GM12878 (cell line): Measurements from ENCODE around the gene DNASE2. TPM values are rescaled to one million over a fixed set of nuclear protein-coding genes. Genes with fewer than 3 reads are reported as not detected.
A peak's percentile ranks its signal among the peaks of the same experiment; 100 is the strongest.

Experiments
- ATAC-seq: fragments of 200-7000 bp; cut with Tn5 transposase; 3 replicates; pipeline ENCODE4 v1.9.1; 2020; ENCODE audit warnings: mild to moderate bottlenecking, moderate library complexity
- BruUV-seq: library from RNA; stranded (reverse); fragments of 400-500 nt; replicated peaks from 2 replicates; lab custom pipeline; 2021; lab: Mats Ljungman, UMichigan
- CTCF ChIA-PET: fragments of 300-600 bp; sonication (Branson Sonifier 250); formaldehyde crosslinking; extraction: SDS; loops from one replicate; lab custom pipeline; 2021; ENCODE audit warnings: inconsistent platforms; lab: Yijun Ruan, JAX
- POLR2A ChIA-PET: fragments of 350-600 bp; formaldehyde crosslinking; extraction: SDS; loops from one replicate; lab custom pipeline; 2021; ENCODE audit warnings: inconsistent platforms; lab: Charles Lee
- RAD21 ChIA-PET: fragments of 300-600 bp; sonication (Branson Sonifier 250); formaldehyde crosslinking; loops from one replicate; lab custom pipeline; 2023; ENCODE audit warnings: antibody characterized with exemption; ENCODE audit not compliant: unreplicated experiment; lab: Charles Lee
- SMC1A ChIA-PET: fragments of 300-600 bp; sonication (Branson Sonifier 250); formaldehyde crosslinking; loops from one replicate; lab custom pipeline; 2023; ENCODE audit not compliant: unreplicated experiment, uncharacterized antibody; lab: Charles Lee
- DNase-seq: peaks from one replicate; pipeline ENCODE4 v3.0.0-alpha.2; 2011; ENCODE audit warnings: low read depth, low spot score
- FAIRE-seq: peaks from 3 replicates; lab custom pipeline; 2011; peaks lifted over from hg19 to GRCh38; lab: Jason Lieb, UNC
- H2AFZ ChIP-seq: 2 replicates; pipeline ENCODE4 v1.6.0; 2011; ENCODE audit warnings: low read depth, low read length, control low read depth; ENCODE audit not compliant: control insufficient read depth
- H3K27ac ChIP-seq: 2 replicates; pipeline ENCODE4 v1.5.1; 2011; ENCODE audit warnings: control low read depth; ENCODE audit not compliant: control insufficient read depth, insufficient read depth
- H3K27me3 ChIP-seq, 2 experiments: replicated peaks in 1 of 2; 2 replicates each; pipeline versions ENCODE4 v1.6.0 to v1.6.1; 2011; ENCODE audit warnings: low read length in 1 of 2; ENCODE audit not compliant: control insufficient read depth in 2 of 2, insufficient read depth in 2 of 2
- H3K36me3 ChIP-seq, 2 experiments: 2 replicates each; pipeline ENCODE4 v1.5.1; 2011; ENCODE audit warnings: low read length in 1 of 2; ENCODE audit not compliant: control insufficient read depth in 2 of 2, insufficient read depth in 2 of 2
- H3K4me1 ChIP-seq: 2 replicates; pipeline ENCODE4 v1.6.1; 2011; ENCODE audit warnings: mild to moderate bottlenecking, low read length, moderate library complexity, mixed read lengths; ENCODE audit not compliant: control insufficient read depth, insufficient read depth
- H3K4me2 ChIP-seq: 2 replicates; pipeline ENCODE4 v1.6.0; 2011; ENCODE audit warnings: control low read depth; ENCODE audit not compliant: control insufficient read depth, insufficient read depth
- H3K4me3 ChIP-seq: fragments of 200-600 bp; sonication (generic); 2 replicates; pipeline ENCODE4 v1.5.1; 2016
- H3K79me2 ChIP-seq: 2 replicates; pipeline ENCODE4 v1.6.0; 2011; ENCODE audit warnings: low read length; ENCODE audit not compliant: control insufficient read depth, insufficient read depth
- H3K9ac ChIP-seq: 2 replicates; pipeline ENCODE4 v1.8.0; 2011; ENCODE audit warnings: low read length, control low read depth, mixed read lengths; ENCODE audit not compliant: control insufficient read depth, insufficient read depth
- H3K9me3 ChIP-seq: replicated peaks from 3 replicates; pipeline ENCODE4 v1.5.1; 2011; ENCODE audit warnings: mild to moderate bottlenecking, low read length; ENCODE audit not compliant: control insufficient read depth, insufficient read depth
- H4K20me1 ChIP-seq: 2 replicates; pipeline ENCODE4 v1.6.0; 2011; ENCODE audit not compliant: control insufficient read depth, insufficient read depth
- ATF3 ChIP-seq: IDR thresholded peaks from 2 replicates; pipeline ENCODE4 v1.6.1; 2011; ENCODE audit warnings: low read depth, mild to moderate bottlenecking, low read length, moderate library complexity, borderline replicate concordance; ENCODE audit errors: extremely low read depth
- ATF7 ChIP-seq: fragments of 450-650 bp; IDR thresholded peaks from 2 replicates; pipeline ENCODE4 v1.6.1; 2016; ENCODE audit warnings: low read depth, mild to moderate bottlenecking
- CBFB ChIP-seq: IDR thresholded peaks from 2 replicates; pipeline ENCODE4 v1.6.1; 2016; ENCODE audit warnings: antibody characterized with exemption, low read depth
- CREB1 ChIP-seq: IDR thresholded peaks from 2 replicates; pipeline ENCODE4 v1.6.1; 2012; ENCODE audit warnings: low read depth, mild to moderate bottlenecking, inconsistent platforms
- EGR1 ChIP-seq, 2 experiments: IDR thresholded peaks; 1 replicate in 1 of 2; 2 replicates in 1 of 2; pipeline ENCODE4 v1.6.1; 2011 to 2012; ENCODE audit warnings: low read depth in 2 of 2, low read length in 2 of 2, borderline replicate concordance in 1 of 2, mild to moderate bottlenecking in 1 of 2, moderate library complexity in 1 of 2
- EP300 ChIP-seq, 2 experiments: fragments of 150-350 bp in 1 of 2; IDR thresholded peaks; 2 replicates each; pipeline ENCODE4 v1.6.1; 2011 to 2012; ENCODE audit warnings: low read depth in 2 of 2, low read length in 2 of 2, borderline replicate concordance in 1 of 2, improper control_type of control experiment in 1 of 2, inconsistent platforms in 1 of 2; ENCODE audit not compliant: control insufficient read depth in 1 of 2
- GATAD2B ChIP-seq: fragments of 450-650 bp; conservative IDR thresholded peaks from 2 replicates; pipeline ENCODE4 v1.6.1; 2017; ENCODE audit warnings: low read depth, mild to moderate bottlenecking, moderate library complexity
- KAT2A ChIP-seq: conservative IDR thresholded peaks from 2 replicates; pipeline ENCODE4 v1.6.1; 2011; ENCODE audit warnings: low read depth, low read length; ENCODE audit not compliant: control insufficient read depth
- KDM1A ChIP-seq: fragments of 200-600 bp; sonication (generic); IDR thresholded peaks from 2 replicates; pipeline ENCODE4 v1.6.1; 2016; ENCODE audit warnings: borderline replicate concordance
- MEF2B ChIP-seq: fragments of 450-650 bp; IDR thresholded peaks from 2 replicates; pipeline ENCODE4 v1.6.1; 2018; ENCODE audit warnings: mild to moderate bottlenecking, moderate library complexity; ENCODE audit not compliant: partially characterized antibody, poor library complexity, severe bottlenecking
- NKRF ChIP-seq: fragments of 450-650 bp; conservative IDR thresholded peaks from 2 replicates; pipeline ENCODE4 v1.6.1; 2017; ENCODE audit warnings: mild to moderate bottlenecking, moderate library complexity
- NR2F1 ChIP-seq: fragments of 450-650 bp; conservative IDR thresholded peaks from 2 replicates; pipeline ENCODE4 v1.6.1; 2017; ENCODE audit warnings: mild to moderate bottlenecking
- PML ChIP-seq: IDR thresholded peaks from 2 replicates; pipeline ENCODE4 v1.6.1; 2012; ENCODE audit warnings: low read length, inconsistent platforms
- SPI1 ChIP-seq: IDR thresholded peaks from 2 replicates; pipeline ENCODE4 v1.6.1; 2011; ENCODE audit warnings: low read depth, mild to moderate bottlenecking, low read length, moderate library complexity, borderline replicate concordance; ENCODE audit not compliant: insufficient read depth
- SUPT20H ChIP-seq: IDR thresholded peaks from 2 replicates; pipeline ENCODE4 v1.6.1; 2011; ENCODE audit warnings: low read depth, mild to moderate bottlenecking, low read length, moderate library complexity, borderline replicate concordance; ENCODE audit not compliant: control insufficient read depth
- ZBED1 ChIP-seq: IDR thresholded peaks from 2 replicates; pipeline ENCODE4 v1.6.1; 2016; ENCODE audit warnings: borderline replicate concordance
- WGBS: methylation state at CpG from one replicate; pipeline ENCODE4 v1.1.6; 2016; ENCODE audit warnings: low lambda C conversion rate; ENCODE audit not compliant: insufficient replicate concordance, insufficient coverage; ENCODE audit errors: missing lambda C conversion rate; 5-methylcytosine and 5-hydroxymethylcytosine counted together
- in situ Hi-C: fragments of 300-500 bp; cut with MboI; formaldehyde crosslinking; loops from 9 replicates; pipeline ENCODE4 v1.14.3; 2018; ENCODE audit warnings: mixed read lengths
- intact Hi-C: fragments of 100-400 bp; cut with micrococcal nuclease; formaldehyde crosslinking; loops from one replicate; pipeline ENCODE4 v1.14.2; 2022; ENCODE audit not compliant: unreplicated experiment
- polyA plus RNA-seq, 11 experiments: library from polyadenylated mRNA; depleted of rRNA in 4 of 11; unstranded in 6 of 11; stranded (reverse) in 5 of 11; fragments of >200 nt; fragmentation: Nextera tagmentation in 4 of 11; fragmentation: Illumina TruSeq in 1 of 11; extraction: Ambion mirVana in 4 of 11; extraction: Trizol in 1 of 11; gene quantifications; 1 replicate in 1 of 11; 2 replicates in 10 of 11; pipeline versions ENCODE4 v1.2.1 to v1.2.3, GENCODE V29; 2011 to 2016; ENCODE audit warnings: inconsistent platforms in 2 of 11, missing spikeins in 2 of 11, low read depth in 1 of 11
- total RNA-seq, 4 experiments: library from RNA; depleted of rRNA in 3 of 4; stranded (reverse); fragments of >200 nt in 3 of 4; fragmentation: Illumina TruSeq in 1 of 4; extraction: Trizol in 1 of 4; gene quantifications; 2 replicates each; pipeline versions ENCODE4 v1.2.1 to v1.2.3, GENCODE V29; 2013 to 2021

The DNASE2 gene
- total and polyA plus RNA-seq, 10 of the 15 experiments (the other 5 are each of a cell fraction or from before 2014, with no cell fraction given): 4.9 to 32.1 (median 22.0) TPM

- Histone ChIP-seq H3K4me3 (no peak overlapping the region), H3K9me3 (no peaks in the 10 kb centered on the region; the same call in none of the 3 replicates), H3K4me2 (no peak overlapping the region), H4K20me1 (no peaks in the 10 kb centered on the region; the same call in 1 of the 2 replicates), H3K27ac (no peak overlapping the region), H3K79me2 (no peaks in the 10 kb centered on the region), H2AFZ (no peak overlapping the region), H3K27me3 (peaks cover 10 to 35% of the 10 kb centered on the region in 2 experiments), H3K4me1 (peaks cover 4% of the 10 kb centered on the region; the same call in 1 of the 2 replicates), H3K9ac (no peak overlapping the region), H3K36me3 (no peaks in the 10 kb centered on the region)
- 0% methylated on average over 2 of the region's 5 CpGs for WGBS
- ChIA-PET SMC1A (no interaction called here), RAD21 (no interaction called here), POLR2A (no interaction called here), CTCF (interaction anchor here (2.1 kb wide), 1 partner anchor 15 kb away, joined by 4 read pairs; no protein-coding TSS in a partner anchor)
- intact Hi-C loops (no loop called here), in situ Hi-C loops (no loop called here)
- DNase-seq: no peak
- no peak for ATAC-seq
- no TSS peak for BruUV-seq
- TF ChIP-seq NR2F1 (no peak), EGR1 (IDR thresholded peaks at IDR 0.05; ENCODE audit: borderline replicate concordance in 1 of 2, low read depth in 2 of 2, low read length in 2 of 2) (no peak), CBFB (no peak), KAT2A (no peak), ZBED1 (no peak)
- no peak for FAIRE-seq
These were observed 47.9 kb downstream of the DNASE2 start for GRCh38 chr19:12833418-12833737.

- ChIA-PET POLR2A (no interaction called here), RAD21 (interaction anchor here (1.1 kb wide), 2 partner anchors 32 to 68 kb away, joined by 3 read pairs; no protein-coding TSS in a partner anchor), SMC1A (interaction anchor here (0.6 kb wide), 1 partner anchor 1460 kb away, joined by 3 read pairs; no protein-coding TSS in a partner anchor), CTCF (interaction anchor here (0.6 to 4.2 kb wide), 4 partner anchors 9 to 137 kb away, joined by 3 to 19 read pairs (median 5); no protein-coding TSS in a partner anchor)
- WGBS: 30% methylated on average over 23 of the region's 23 CpGs
- no peaks in the 10 kb centered on the region for H3K9me3 ChIP-seq
- no peaks in the 10 kb centered on the region for H4K20me1 ChIP-seq
- H3K4me3 ChIP-seq: no peak overlapping the region
- H3K9ac ChIP-seq: no peak overlapping the region
- H3K27ac ChIP-seq: no peak overlapping the region
- no peaks in the 10 kb centered on the region for H3K36me3 ChIP-seq
- no peak overlapping the region for H3K4me2 ChIP-seq
- ATAC-seq (peak; percentile 84), FAIRE-seq (no peak), DNase-seq (no peak)
- in situ Hi-C loops: no loop called here
- no TSS peak for BruUV-seq
- intact Hi-C loops: no loop called here
- no peaks in the 10 kb centered on the region for H3K4me1 ChIP-seq
- H3K27me3 ChIP-seq: peaks cover 2 to 7% of the 10 kb centered on the region in 2 experiments; a peak in 1 of 4 replicates
- no peak overlapping the region for H2AFZ ChIP-seq
- H3K79me2 ChIP-seq: no peaks in the 10 kb centered on the region
- TF ChIP-seq PML: no peak
- TF ChIP-seq CREB1: no peak
- TF ChIP-seq MEF2B: no peak
- no peak for TF ChIP-seq EGR1 (IDR thresholded peaks at IDR 0.05; ENCODE audit: borderline replicate concordance in 1 of 2, low read depth in 2 of 2, low read length in 2 of 2)
- no peak for TF ChIP-seq GATAD2B
- no peak for TF ChIP-seq SUPT20H
- no peak for TF ChIP-seq ATF3
- no peak for TF ChIP-seq EP300 (IDR thresholded peaks at IDR 0.05; ENCODE audit: borderline replicate concordance in 1 of 2, control insufficient read depth in 1 of 2, low read depth in 2 of 2, low read length in 2 of 2)
- no peak for TF ChIP-seq NKRF
- TF ChIP-seq ATF7: no peak
- TF ChIP-seq SPI1: no peak
- TF ChIP-seq KDM1A: no peak
These were observed 52.8 kb downstream of the DNASE2 start for GRCh38 chr19:12828494-12828893.
